DND-41 (cell line): ENCODE measurements around the gene HRH2.

Source experiments
- CTCF ChIP-seq: IDR thresholded peaks from 2 replicates; pipeline ENCODE4 v1.5.1; 2012; ENCODE audit warnings: borderline replicate concordance, low read length, moderate library complexity, mild to moderate bottlenecking; ENCODE audit not compliant: poor library complexity, severe bottlenecking; ENCODE audit errors: extremely low read depth
- EZH2 ChIP-seq: IDR thresholded peaks from 3 replicates; pipeline ENCODE4 v1.6.1; 2012; ENCODE audit warnings: borderline replicate concordance, low read depth, mild to moderate bottlenecking, moderate library complexity, low read length, inconsistent platforms; ENCODE audit not compliant: severe bottlenecking

GRCh38 chr5:175750511-175750931 is 92.7 kb downstream of the HRH2 start:
- no peak for TF ChIP-seq CTCF
- no peak for TF ChIP-seq EZH2
